ENCODE data around the gene PRDM16. TPM values are rescaled to one million over a fixed set of nuclear protein-coding genes. Genes with fewer than 3 reads are reported as not detected.

Gene PRDM16
- 1.9 and 2.7 TPM in 2 replicates for total RNA-seq

GRCh38 chr1:3068564-3069431 lies at the start of gene PRDM16:
Gene PRDM16, plus strand, starts transcription at chr1:3069203. Its CDS starts 57 bp downstream, at chr1:3069260.

GRCh38 chr1:3021233-3021671 lies 47.8 kb upstream of the PRDM16 start, which contains the start of gene ACTRT2:
Gene ACTRT2, plus strand, starts transcription at chr1:3021467. Its CDS starts 220 bp downstream, at chr1:3021687.

GRCh38 chr1:3453891-3454810 lies 385.1 kb downstream of the PRDM16 start, which contains the start of gene ARHGEF16:
Gene ARHGEF16, plus strand, starts transcription at chr1:3454665. Its CDS starts 8,420 bp downstream, at chr1:3463085.

Other genes starting within 250 kb of the PRDM16 start
- not detected in 2 replicates for gene ACTRT2, start 47.7 kb upstream of the PRDM16 start, total RNA-seq